Measurements from ENCODE around the gene BMERB1. TPM values are rescaled to one million over a fixed set of nuclear protein-coding genes. Genes with fewer than 3 reads are reported as not detected.
"Not testable (repeated sequence)": the region's sequence is repeated elsewhere in the genome, so short reads cannot be mapped to it uniquely, and the experiment has no call there.

BMERB1 gene
- total RNA-seq: 22.6 TPM
- long read RNA-seq, transcript C16orf45-201 (6 exons, 2,404 nt): major isoform, 46 of 65 reads
- long read RNA-seq, partial matches to known transcripts: 0 of 65 reads
- long read RNA-seq, other reads (novel, unspliced or antisense): 18 of 65 reads

GRCh38 chr16:15434425-15435215 lies at the start of gene BMERB1:
BMERB1 (plus strand) TSS chr16:15434588; CDS start chr16:15434654, 66 bp downstream.
- Histone ChIP-seq H3K4me3 (peak within 1 kb of the TSS; percentile 72), H3K27me3 (peaks cover 11% of the 10 kb centered on the region), H3K9me3 (no peaks in the 10 kb centered on the region), H3K4me1 (peaks cover 10% of the 10 kb centered on the region), H3K27ac (peak within 1 kb of the TSS; percentile 58), H3K36me3 (no peaks in the 10 kb centered on the region)
- no peak for TF ChIP-seq CTCF (IDR thresholded peaks at IDR 0.05)
- DNase-seq: peak; percentile 70
- peak; percentile 76 for ATAC-seq
- intact Hi-C loops (cut with DNase I): no loop called here

DNA sequence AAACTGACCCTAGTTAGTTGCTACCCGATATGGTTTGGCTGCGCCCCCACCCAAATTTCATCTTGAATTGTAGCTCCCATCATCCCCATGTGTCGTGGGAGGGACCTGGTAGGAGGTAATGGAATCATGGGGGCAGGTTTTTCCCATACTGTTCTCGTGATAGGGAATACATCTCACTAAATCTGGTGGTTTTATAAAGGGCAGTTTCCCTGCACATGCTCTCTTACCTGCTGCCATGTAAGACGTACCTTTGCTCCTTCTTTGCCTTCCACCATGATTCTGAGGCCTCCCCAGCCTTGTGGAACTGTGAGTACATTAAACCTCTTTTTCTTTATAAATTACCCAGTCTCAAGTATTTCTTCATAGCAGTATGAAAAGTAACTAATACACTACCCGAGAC lies 46.3 kb upstream of the BMERB1 start:
- ATAC-seq; H3K27ac ChIP-seq; H3K9me3 ChIP-seq; H3K4me3 ChIP-seq; H3K4me1 ChIP-seq; H3K36me3 ChIP-seq; DNase-seq; intact Hi-C loops (cut with DNase I); H3K27me3 ChIP-seq: not testable (repeated sequence)

- H3K27me3 ChIP-seq; H3K9me3 ChIP-seq; ATAC-seq; H3K27ac ChIP-seq; H3K36me3 ChIP-seq; DNase-seq; H3K4me1 ChIP-seq; H3K4me3 ChIP-seq; intact Hi-C loops (cut with DNase I): not testable (repeated sequence)
Observed at GRCh38 chr16:15389916-15390315, 44.5 kb upstream of the BMERB1 start.

DNA sequence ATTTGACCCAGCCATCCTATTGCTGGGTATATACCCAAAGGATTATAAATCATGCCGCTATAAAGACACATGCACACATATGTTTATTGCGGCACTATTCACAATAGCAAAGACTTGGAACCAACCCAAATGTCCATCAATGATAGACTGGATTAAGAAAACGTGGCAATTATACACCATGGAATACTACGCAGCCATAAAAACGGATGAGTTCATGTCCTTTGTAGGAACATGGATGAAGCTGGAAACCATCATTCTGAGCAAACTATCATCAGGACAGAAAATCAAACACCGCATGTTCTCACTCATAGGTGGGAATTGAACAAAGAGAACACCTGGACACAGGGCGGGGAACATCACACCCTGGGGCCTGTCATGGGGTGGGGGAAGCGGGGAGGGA lies 41.4 kb upstream of the BMERB1 start:
- H3K27ac ChIP-seq; H3K4me3 ChIP-seq; DNase-seq; H3K36me3 ChIP-seq; H3K4me1 ChIP-seq; H3K27me3 ChIP-seq; ATAC-seq; intact Hi-C loops (cut with DNase I); H3K9me3 ChIP-seq: not testable (repeated sequence)

GRCh38 chr16:15395631-15396508 lies 38.5 kb upstream of the BMERB1 start, which contains the start of gene MPV17L:
MPV17L (plus strand) TSS chr16:15395754; CDS start chr16:15395898, 144 bp downstream.
- ATAC-seq (peak; percentile 86), DNase-seq (peak; percentile 72)
- H3K9me3 ChIP-seq; H3K27me3 ChIP-seq; H3K27ac ChIP-seq; H3K36me3 ChIP-seq; intact Hi-C loops (cut with DNase I); H3K4me1 ChIP-seq: not testable (repeated sequence)
- H3K4me3 ChIP-seq: peak within 1 kb of the TSS; percentile 53

DNA sequence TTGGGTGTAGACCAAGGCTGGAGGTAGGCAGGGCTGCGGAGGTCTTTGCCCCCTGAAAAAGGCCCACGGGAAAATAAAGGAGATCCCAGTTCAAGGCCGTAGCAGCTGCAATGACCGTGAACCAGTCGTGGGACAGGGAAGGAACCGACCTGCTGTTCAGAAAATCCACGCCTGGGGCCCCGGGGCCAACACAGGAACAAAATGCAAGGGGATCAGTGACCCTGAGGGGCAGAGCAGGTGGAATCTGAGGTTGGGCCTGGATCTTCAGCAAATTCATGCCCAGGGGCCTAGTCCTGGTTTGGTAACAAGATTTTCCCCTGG lies 37.9 kb upstream of the BMERB1 start:
- not testable (repeated sequence) for H3K36me3 ChIP-seq

GRCh38 chr16:15396948-15397594 lies 37.3 kb upstream of the BMERB1 start:
- H3K9me3 ChIP-seq: no peaks in the 10 kb centered on the region
- TF ChIP-seq CTCF (IDR thresholded peaks at IDR 0.05): no peak
- ATAC-seq (no peak), DNase-seq (no peak)
- no peak overlapping the region for H3K4me3 ChIP-seq
- no peaks in the 10 kb centered on the region for H3K27me3 ChIP-seq
- H3K27ac ChIP-seq: no peak overlapping the region
- no peaks in the 10 kb centered on the region for H3K4me1 ChIP-seq
- intact Hi-C loops (cut with DNase I): no loop called here
- no peaks in the 10 kb centered on the region for H3K36me3 ChIP-seq

More for the DNA sequence above, 37.9 kb upstream of the BMERB1 start:
- H3K9me3 ChIP-seq; ATAC-seq; H3K27me3 ChIP-seq; intact Hi-C loops (cut with DNase I); DNase-seq; H3K4me1 ChIP-seq; H3K27ac ChIP-seq: not testable (repeated sequence)
- peak overlapping the region; percentile 53 for H3K4me3 ChIP-seq

All from upper lobe of right lung (tissue), 1 donor.